Adrenal gland (tissue), 5 donors: ENCODE data around the gene GPC3.

Experiments used
- CTCF ChIP-seq, 6 experiments: fragments of 450-650 bp in 4 of 6; fragments of 200-600 bp in 2 of 6; sonication (generic) in 1 of 6; IDR thresholded peaks; 1 replicate in 5 of 6; 2 replicates in 1 of 6; pipeline versions ENCODE4 v1.5.1 to v1.8.0; 2016 to 2021; ENCODE audit warnings: antibody characterized with exemption in 6 of 6, mild to moderate bottlenecking in 2 of 6, moderate library complexity in 1 of 6
- POLR2A ChIP-seq, 2 donors: fragments of 450-650 bp; IDR thresholded peaks; one replicate each; pipeline ENCODE4 v1.6.1; 2017; ENCODE audit warnings: antibody characterized with exemption in 2 of 2, mild to moderate bottlenecking in 2 of 2, moderate library complexity in 1 of 2
- donor health status: DM: no; HTN: no; CAD: no.

- TF ChIP-seq CTCF (IDR thresholded peaks at IDR 0.05), result no peak
- TF ChIP-seq POLR2A (IDR thresholded peaks at IDR 0.05), result no peak
Measured at GRCh38 chrX:133706890-133707289, 278.5 kb downstream of the GPC3 start.
